PFSK-1 (cell line): Measurements from ENCODE around the gene PNKP.

ENCODE experiments used
- POLR2AphosphoS5 ChIP-seq: IDR thresholded peaks from 2 replicates; pipeline ENCODE4 v1.6.1; 2012; ENCODE audit warnings: low read depth, mild to moderate bottlenecking, control low read depth, low read length, moderate library complexity
- REST ChIP-seq, 2 experiments: IDR thresholded peaks; 2 replicates each; pipeline versions ENCODE4 v1.6.1 to v1.8.0; 2011 to 2012; ENCODE audit warnings: low read depth in 2 of 2, low read length in 2 of 2, control low read depth in 1 of 2, inconsistent platforms in 1 of 2, mild to moderate bottlenecking in 1 of 2, moderate library complexity in 1 of 2; ENCODE audit not compliant: insufficient read depth in 1 of 2

- TF ChIP-seq POLR2AphosphoS5 (no peak), REST (IDR thresholded peaks at IDR 0.05; ENCODE audit: insufficient read depth in 1 of 2, low read depth in 2 of 2, low read length in 2 of 2) (no peak)
Observed at GRCh38 chr19:49850221-49850486, 17.2 kb downstream of the PNKP start.
